HEK293 (cell line): ENCODE data around the gene SLC19A1.

ENCODE experiments used
- CTCF ChIA-PET: fragments of 350-600 bp; formaldehyde crosslinking; extraction: SDS; loops from one replicate; lab custom pipeline; 2021; ENCODE audit warnings: antibody characterized with exemption; lab: Yijun Ruan, JAX
- POLR2A ChIA-PET: fragments of 300-600 bp; formaldehyde crosslinking; extraction: SDS; loops from one replicate; lab custom pipeline; 2020; ENCODE audit warnings: antibody characterized with exemption, inconsistent platforms; lab: Yijun Ruan, JAX
- H3K27ac ChIP-seq: fragments of 200-500 bp; sonication (Bioruptor generic); 2 replicates; pipeline ENCODE4 v1.5.1; 2014; ENCODE audit warnings: low read depth, low read length, control low read depth, inconsistent platforms; ENCODE audit errors: extremely low read depth
- H3K36me3 ChIP-seq, 2 experiments: fragments of 200-500 bp in 1 of 2; sonication (Bioruptor generic) in 1 of 2; 1 replicate in 1 of 2; 2 replicates in 1 of 2; pipeline ENCODE4 v1.5.1; 2014 to 2017; ENCODE audit warnings: inconsistent platforms in 2 of 2, low read length in 2 of 2; ENCODE audit not compliant: control insufficient read depth in 2 of 2, insufficient read depth in 1 of 2
- H3K4me1 ChIP-seq: fragments of 200-500 bp; sonication (Bioruptor generic); 2 replicates; pipeline ENCODE4 v1.5.1; 2014; ENCODE audit warnings: mild to moderate bottlenecking, low read length, inconsistent platforms; ENCODE audit not compliant: control insufficient read depth, insufficient read depth
- H3K4me3 ChIP-seq: 2 replicates; pipeline ENCODE4 v1.5.1; 2011; ENCODE audit warnings: low read depth, mild to moderate bottlenecking, control low read depth, low read length, moderate library complexity
- H3K9me3 ChIP-seq: fragments of 200-500 bp; sonication (Bioruptor generic); 2 replicates; pipeline ENCODE4 v1.5.1; 2014; ENCODE audit warnings: low read depth, low read length, inconsistent platforms; ENCODE audit not compliant: control insufficient read depth, insufficient read depth
- MYNN ChIP-seq: fragments of 450-650 bp; formaldehyde crosslinking; IDR thresholded peaks from 2 replicates; pipeline ENCODE4 v1.5.1; 2016; ENCODE audit warnings: missing biosample characterization, missing genetic modification characterization, borderline replicate concordance
- MZF1 ChIP-seq: fragments of 450-650 bp; formaldehyde crosslinking; IDR thresholded peaks from 2 replicates; pipeline ENCODE4 v1.5.1; 2017; ENCODE audit warnings: missing biosample characterization, missing genetic modification characterization, borderline replicate concordance
- OSR2 ChIP-seq: fragments of 450-650 bp; formaldehyde crosslinking; IDR thresholded peaks from 2 replicates; pipeline ENCODE4 v1.5.1; 2016; ENCODE audit warnings: missing biosample characterization, missing genetic modification characterization
- SALL2 ChIP-seq: fragments of 450-650 bp; formaldehyde crosslinking; IDR thresholded peaks from 2 replicates; pipeline ENCODE4 v1.5.0; 2017; ENCODE audit warnings: missing biosample characterization, mild to moderate bottlenecking, missing genetic modification characterization, borderline replicate concordance
- ZEB2 ChIP-seq: fragments of 450-650 bp; formaldehyde crosslinking; IDR thresholded peaks from 2 replicates; pipeline ENCODE4 v1.5.1; 2016; ENCODE audit warnings: missing biosample characterization, missing genetic modification characterization
- ZNF121 ChIP-seq: fragments of 450-650 bp; formaldehyde crosslinking; IDR thresholded peaks from 2 replicates; pipeline ENCODE4 v1.5.1; 2016; ENCODE audit warnings: missing biosample characterization, missing genetic modification characterization
- ZNF146 ChIP-seq: fragments of 450-650 bp; formaldehyde crosslinking; IDR thresholded peaks from 2 replicates; pipeline ENCODE4 v1.5.1; 2016; ENCODE audit warnings: missing biosample characterization, missing genetic modification characterization
- ZNF23 ChIP-seq: fragments of 450-650 bp; formaldehyde crosslinking; IDR thresholded peaks from 2 replicates; pipeline ENCODE4 v1.5.1; 2016; ENCODE audit warnings: missing biosample characterization, missing genetic modification characterization, borderline replicate concordance
- ZNF514 ChIP-seq: fragments of 450-650 bp; formaldehyde crosslinking; IDR thresholded peaks from 2 replicates; pipeline ENCODE4 v1.5.1; 2016; ENCODE audit warnings: missing biosample characterization, missing genetic modification characterization
- ZNF521 ChIP-seq: fragments of 450-650 bp; formaldehyde crosslinking; IDR thresholded peaks from 2 replicates; pipeline ENCODE4 v1.5.1; 2017; ENCODE audit warnings: missing biosample characterization, mild to moderate bottlenecking, missing genetic modification characterization
- ZNF544 ChIP-seq: fragments of 450-650 bp; formaldehyde crosslinking; IDR thresholded peaks from 2 replicates; pipeline ENCODE4 v1.5.0; 2017; ENCODE audit warnings: missing biosample characterization, missing genetic modification characterization
- ZNF571 ChIP-seq: fragments of 450-650 bp; formaldehyde crosslinking; IDR thresholded peaks from 2 replicates; pipeline ENCODE4 v1.5.0; 2017; ENCODE audit warnings: missing biosample characterization, missing genetic modification characterization
- ZNF621 ChIP-seq: fragments of 450-650 bp; formaldehyde crosslinking; IDR thresholded peaks from 2 replicates; pipeline ENCODE4 v1.5.1; 2017; ENCODE audit warnings: missing biosample characterization, missing genetic modification characterization
- ZNF629 ChIP-seq: fragments of 450-650 bp; formaldehyde crosslinking; IDR thresholded peaks from 2 replicates; pipeline ENCODE4 v1.5.1; 2017; ENCODE audit warnings: missing biosample characterization, missing genetic modification characterization
- ZNF791 ChIP-seq: fragments of 450-650 bp; formaldehyde crosslinking; IDR thresholded peaks from 2 replicates; pipeline ENCODE4 v1.5.1; 2016; ENCODE audit warnings: missing biosample characterization, missing genetic modification characterization
- TF ChIP-seq, protein P1 (sequence below): fragments of 450-650 bp; formaldehyde crosslinking; IDR thresholded peaks from 2 replicates; pipeline ENCODE4 v1.5.1; 2016; ENCODE audit warnings: missing biosample characterization, missing genetic modification characterization
- TF ChIP-seq, protein P2 (sequence below): fragments of 450-650 bp; formaldehyde crosslinking; IDR thresholded peaks from 2 replicates; pipeline ENCODE4 v1.5.1; 2016; ENCODE audit warnings: missing biosample characterization, missing genetic modification characterization
- TF ChIP-seq, protein P3 (sequence below): fragments of 450-650 bp; formaldehyde crosslinking; IDR thresholded peaks from 2 replicates; pipeline ENCODE4 v1.5.1; 2016; ENCODE audit warnings: missing biosample characterization, missing genetic modification characterization, low read depth
- TF ChIP-seq, protein P4 (sequence below): fragments of 450-650 bp; formaldehyde crosslinking; IDR thresholded peaks from 2 replicates; pipeline ENCODE4 v1.5.1; 2017; ENCODE audit warnings: missing biosample characterization, missing genetic modification characterization
- TF ChIP-seq, protein P5 (sequence below): fragments of 450-650 bp; formaldehyde crosslinking; optimal IDR thresholded peaks from 2 replicates; pipeline ENCODE3; 2016; ENCODE audit warnings: missing biosample characterization, mild to moderate bottlenecking, missing genetic modification characterization
- TF ChIP-seq, protein P6 (sequence below): fragments of 450-650 bp; formaldehyde crosslinking; IDR thresholded peaks from 2 replicates; pipeline ENCODE4 v1.5.1; 2016; ENCODE audit warnings: missing biosample characterization, missing genetic modification characterization

The SLC19A1 gene

DNA sequence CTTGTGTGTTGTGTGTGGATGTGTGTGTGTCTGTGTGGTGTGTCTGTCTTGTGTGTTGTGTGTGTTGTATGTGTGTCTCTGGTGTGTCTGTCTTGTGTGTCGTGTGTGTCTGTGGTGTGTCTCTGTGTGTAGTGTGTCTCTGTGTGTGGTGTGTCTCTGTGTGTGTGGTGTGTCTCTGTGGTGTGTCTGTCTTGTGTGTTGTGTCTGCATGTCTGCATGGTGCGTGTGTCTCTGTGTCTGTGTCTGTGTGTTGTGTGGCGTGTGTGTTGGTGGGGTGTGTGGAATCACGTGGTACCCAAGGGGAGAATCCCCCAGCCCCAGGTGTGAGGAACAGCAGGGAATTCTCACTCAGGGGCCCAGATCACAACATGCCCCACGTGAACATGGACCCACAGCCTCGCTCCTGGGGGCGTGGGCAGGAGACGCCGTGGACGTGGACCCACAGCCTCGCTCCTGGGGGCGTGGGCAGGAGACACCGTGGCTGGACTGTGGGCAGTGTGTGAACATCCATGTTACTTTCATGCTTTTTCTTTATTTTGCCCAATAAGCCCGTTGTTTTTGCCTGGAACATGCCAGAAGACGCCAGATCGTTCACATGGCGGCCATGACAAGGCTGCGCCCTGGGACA, 67.8 kb downstream of the SLC19A1 start (continued):
- TF ChIP-seq OSR2 (tag by site-specific recombination) (no peak; the same call in 1 of the 2 replicates), ZNF571 (peak; percentile 80; the same call in 1 of the 2 replicates), SALL2 (tag by site-specific recombination) (peak; percentile 84; the same call in 1 of the 2 replicates), ZNF514 (tag by site-specific recombination) (0 out of 2 replicates have a peak, but pooled peaks have one; percentile 35), ZNF544 (tag by site-specific recombination) (0 out of 2 replicates have a peak, but pooled peaks have one; percentile 72), ZNF146 (no peak)
- TF ChIP-seq, protein P1, sequence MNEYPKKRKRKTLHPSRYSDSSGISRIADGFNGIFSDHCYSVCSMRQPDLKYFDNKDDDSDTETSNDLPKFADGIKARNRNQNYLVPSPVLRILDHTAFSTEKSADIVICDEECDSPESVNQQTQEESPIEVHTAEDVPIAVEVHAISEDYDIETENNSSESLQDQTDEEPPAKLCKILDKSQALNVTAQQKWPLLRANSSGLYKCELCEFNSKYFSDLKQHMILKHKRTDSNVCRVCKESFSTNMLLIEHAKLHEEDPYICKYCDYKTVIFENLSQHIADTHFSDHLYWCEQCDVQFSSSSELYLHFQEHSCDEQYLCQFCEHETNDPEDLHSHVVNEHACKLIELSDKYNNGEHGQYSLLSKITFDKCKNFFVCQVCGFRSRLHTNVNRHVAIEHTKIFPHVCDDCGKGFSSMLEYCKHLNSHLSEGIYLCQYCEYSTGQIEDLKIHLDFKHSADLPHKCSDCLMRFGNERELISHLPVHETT (tag by site-specific recombination), result peak; percentile 50; the same call in 1 of the 2 replicates
- TF ChIP-seq, protein P2, sequence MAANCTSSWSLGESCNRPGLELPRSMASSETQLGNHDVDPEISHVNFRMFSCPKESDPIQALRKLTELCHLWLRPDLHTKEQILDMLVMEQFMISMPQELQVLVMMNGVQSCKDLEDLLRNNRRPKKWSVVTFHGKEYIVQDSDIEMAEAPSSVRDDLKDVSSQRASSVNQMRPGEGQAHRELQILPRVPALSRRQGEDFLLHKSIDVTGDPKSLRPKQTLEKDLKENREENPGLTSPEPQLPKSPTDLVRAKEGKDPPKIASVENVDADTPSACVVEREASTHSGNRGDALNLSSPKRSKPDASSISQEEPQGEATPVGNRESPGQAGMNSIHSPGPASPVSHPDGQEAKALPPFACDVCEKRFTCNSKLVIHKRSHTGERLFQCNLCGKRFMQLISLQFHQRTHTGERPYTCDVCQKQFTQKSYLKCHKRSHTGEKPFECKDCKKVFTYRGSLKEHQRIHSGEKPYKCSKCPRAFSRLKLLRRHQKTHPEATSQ (tag by site-specific recombination), result 0 out of 2 replicates have a peak, but pooled peaks have one; percentile 13

DNA sequence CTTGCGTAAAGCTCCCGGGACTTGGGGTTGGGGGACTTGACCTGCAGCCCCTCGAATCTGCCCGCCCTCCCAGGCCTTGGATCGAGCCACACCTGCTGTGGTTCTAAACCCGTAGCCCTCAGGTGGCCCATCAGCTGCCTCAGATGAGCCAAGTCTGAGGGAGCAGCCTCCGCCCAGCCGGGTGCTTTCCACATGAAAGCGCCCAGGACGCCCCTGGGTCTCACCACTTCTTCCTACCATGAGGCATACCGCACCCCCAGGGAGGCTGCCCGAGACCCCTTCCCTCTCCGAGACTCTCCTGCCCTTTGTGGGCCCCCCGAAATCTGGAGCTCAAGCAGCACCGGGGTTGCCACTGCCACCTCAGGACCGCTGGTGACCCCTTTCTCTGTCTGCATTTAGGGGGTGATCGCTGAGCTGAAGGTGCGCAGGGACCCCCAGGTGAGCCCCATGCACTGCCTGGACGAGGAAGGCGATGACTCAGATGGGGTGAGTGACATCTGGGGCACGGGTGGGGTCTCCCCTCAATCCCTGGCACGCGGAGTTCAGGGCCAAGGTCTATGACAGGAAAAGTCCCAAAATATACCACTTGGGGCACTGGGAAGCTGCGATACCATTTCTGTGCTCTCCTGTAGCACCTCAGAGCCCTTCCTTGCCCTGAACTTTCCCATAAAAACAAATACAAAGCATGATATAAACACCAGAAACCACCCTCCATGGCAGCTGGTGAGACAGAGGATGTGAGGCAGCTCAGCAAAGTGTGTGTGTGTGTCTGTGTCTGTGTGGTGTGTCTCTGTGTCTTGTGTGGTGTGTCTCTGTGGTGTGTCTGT, 68.5 kb downstream of the SLC19A1 start:
- H3K27ac ChIP-seq, result no peak overlapping the region

More for the DNA sequence above, 68.5 kb downstream of the SLC19A1 start:
- H3K4me1 ChIP-seq, result peaks cover 5% of the 10 kb centered on the region
- no peaks in the 10 kb centered on the region for H3K9me3 ChIP-seq
- CTCF ChIA-PET, result interaction anchor here (0.7 to 1.0 kb wide), 3 partner anchors 11 to 345 kb away, joined by 3 to 5 read pairs (median 3); no protein-coding TSS in a partner anchor
- TF ChIP-seq, protein P3, sequence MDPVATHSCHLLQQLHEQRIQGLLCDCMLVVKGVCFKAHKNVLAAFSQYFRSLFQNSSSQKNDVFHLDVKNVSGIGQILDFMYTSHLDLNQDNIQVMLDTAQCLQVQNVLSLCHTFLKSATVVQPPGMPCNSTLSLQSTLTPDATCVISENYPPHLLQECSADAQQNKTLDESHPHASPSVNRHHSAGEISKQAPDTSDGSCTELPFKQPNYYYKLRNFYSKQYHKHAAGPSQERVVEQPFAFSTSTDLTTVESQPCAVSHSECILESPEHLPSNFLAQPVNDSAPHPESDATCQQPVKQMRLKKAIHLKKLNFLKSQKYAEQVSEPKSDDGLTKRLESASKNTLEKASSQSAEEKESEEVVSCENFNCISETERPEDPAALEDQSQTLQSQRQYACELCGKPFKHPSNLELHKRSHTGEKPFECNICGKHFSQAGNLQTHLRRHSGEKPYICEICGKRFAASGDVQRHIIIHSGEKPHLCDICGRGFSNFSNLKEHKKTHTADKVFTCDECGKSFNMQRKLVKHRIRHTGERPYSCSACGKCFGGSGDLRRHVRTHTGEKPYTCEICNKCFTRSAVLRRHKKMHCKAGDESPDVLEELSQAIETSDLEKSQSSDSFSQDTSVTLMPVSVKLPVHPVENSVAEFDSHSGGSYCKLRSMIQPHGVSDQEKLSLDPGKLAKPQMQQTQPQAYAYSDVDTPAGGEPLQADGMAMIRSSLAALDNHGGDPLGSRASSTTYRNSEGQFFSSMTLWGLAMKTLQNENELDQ (tag by site-specific recombination), result no peak
- TF ChIP-seq, protein P4, sequence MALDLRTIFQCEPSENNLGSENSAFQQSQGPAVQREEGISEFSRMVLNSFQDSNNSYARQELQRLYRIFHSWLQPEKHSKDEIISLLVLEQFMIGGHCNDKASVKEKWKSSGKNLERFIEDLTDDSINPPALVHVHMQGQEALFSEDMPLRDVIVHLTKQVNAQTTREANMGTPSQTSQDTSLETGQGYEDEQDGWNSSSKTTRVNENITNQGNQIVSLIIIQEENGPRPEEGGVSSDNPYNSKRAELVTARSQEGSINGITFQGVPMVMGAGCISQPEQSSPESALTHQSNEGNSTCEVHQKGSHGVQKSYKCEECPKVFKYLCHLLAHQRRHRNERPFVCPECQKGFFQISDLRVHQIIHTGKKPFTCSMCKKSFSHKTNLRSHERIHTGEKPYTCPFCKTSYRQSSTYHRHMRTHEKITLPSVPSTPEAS (tag by site-specific recombination), result no peak
- TF ChIP-seq MYNN (tag by site-specific recombination) (no peak), ZNF629 (no peak), ZNF791 (tag by site-specific recombination) (no peak), ZEB2 (tag by site-specific recombination) (no peak), ZNF621 (no peak), ZNF23 (no peak), ZNF121 (tag by site-specific recombination) (no peak), ZNF521 (tag by site-specific recombination) (no peak), MZF1 (tag by site-specific recombination) (no peak)
- TF ChIP-seq, protein P5, sequence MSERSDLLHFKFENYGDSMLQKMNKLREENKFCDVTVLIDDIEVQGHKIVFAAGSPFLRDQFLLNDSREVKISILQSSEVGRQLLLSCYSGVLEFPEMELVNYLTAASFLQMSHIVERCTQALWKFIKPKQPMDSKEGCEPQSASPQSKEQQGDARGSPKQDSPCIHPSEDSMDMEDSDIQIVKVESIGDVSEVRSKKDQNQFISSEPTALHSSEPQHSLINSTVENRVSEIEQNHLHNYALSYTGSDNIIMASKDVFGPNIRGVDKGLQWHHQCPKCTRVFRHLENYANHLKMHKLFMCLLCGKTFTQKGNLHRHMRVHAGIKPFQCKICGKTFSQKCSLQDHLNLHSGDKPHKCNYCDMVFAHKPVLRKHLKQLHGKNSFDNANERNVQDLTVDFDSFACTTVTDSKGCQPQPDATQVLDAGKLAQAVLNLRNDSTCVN (tag by site-specific recombination), result no peak
- TF ChIP-seq, protein P6, sequence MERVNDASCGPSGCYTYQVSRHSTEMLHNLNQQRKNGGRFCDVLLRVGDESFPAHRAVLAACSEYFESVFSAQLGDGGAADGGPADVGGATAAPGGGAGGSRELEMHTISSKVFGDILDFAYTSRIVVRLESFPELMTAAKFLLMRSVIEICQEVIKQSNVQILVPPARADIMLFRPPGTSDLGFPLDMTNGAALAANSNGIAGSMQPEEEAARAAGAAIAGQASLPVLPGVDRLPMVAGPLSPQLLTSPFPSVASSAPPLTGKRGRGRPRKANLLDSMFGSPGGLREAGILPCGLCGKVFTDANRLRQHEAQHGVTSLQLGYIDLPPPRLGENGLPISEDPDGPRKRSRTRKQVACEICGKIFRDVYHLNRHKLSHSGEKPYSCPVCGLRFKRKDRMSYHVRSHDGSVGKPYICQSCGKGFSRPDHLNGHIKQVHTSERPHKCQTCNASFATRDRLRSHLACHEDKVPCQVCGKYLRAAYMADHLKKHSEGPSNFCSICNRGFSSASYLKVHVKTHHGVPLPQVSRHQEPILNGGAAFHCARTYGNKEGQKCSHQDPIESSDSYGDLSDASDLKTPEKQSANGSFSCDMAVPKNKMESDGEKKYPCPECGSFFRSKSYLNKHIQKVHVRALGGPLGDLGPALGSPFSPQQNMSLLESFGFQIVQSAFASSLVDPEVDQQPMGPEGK (tag by site-specific recombination), result no peak
- TF ChIP-seq, all 188 proteins: peak for 0
- Histone ChIP-seq H3K36me3 (peaks cover 3 to 37% of the 10 kb centered on the region in 2 experiments; a peak in 2 of 3 replicates), H3K4me3 (no peak overlapping the region)
- POLR2A ChIA-PET, result no interaction called here
